ENCODE data around the gene C1orf56.

Gene C1orf56

GRCh38 chr1:151047591-151047924, at the start of gene C1orf56:
TSS of gene C1orf56 (plus strand) at chr1:151047751. CDS start at chr1:151047848, 97 bp downstream.
- peak; percentile 62 for DNase-seq

GRCh38 chr1:150997949-150998348, 49.6 kb upstream of the C1orf56 start:
- no peak for DNase-seq

GRCh38 chr1:150999051-150999674, 48.4 kb upstream of the C1orf56 start:
- peak; percentile 50 for DNase-seq

- no peak for DNase-seq
These were observed 47.6 kb upstream of the C1orf56 start for GRCh38 chr1:150999926-151000325.

GRCh38 chr1:151000408-151000807, 47.1 kb upstream of the C1orf56 start:
- DNase-seq: no peak

GRCh38 chr1:151001602-151002001, 45.9 kb upstream of the C1orf56 start:
- DNase-seq: no peak

- DNase-seq: no peak
These were observed 45.5 kb upstream of the C1orf56 start for GRCh38 chr1:151002051-151002450.

GRCh38 chr1:151002611-151003010, 44.9 kb upstream of the C1orf56 start:
- no peak for DNase-seq

- DNase-seq: no peak
These were observed 44.4 kb upstream of the C1orf56 start for GRCh38 chr1:151003180-151003579.

GRCh38 chr1:151005729-151006319, 41.7 kb upstream of the C1orf56 start:
- DNase-seq: no peak

- DNase-seq: peak; percentile 80
These were observed 41.1 kb upstream of the C1orf56 start, which contains the start of gene MINDY1 for GRCh38 chr1:151006327-151007052. TSS of gene MINDY1 (minus strand) at chr1:151006902. CDS start at chr1:151002617, 4,285 bp downstream.

GRCh38 chr1:151007853-151008243, 39.7 kb upstream of the C1orf56 start:
- no peak for DNase-seq

GRCh38 chr1:151008244-151009205, 39.0 kb upstream of the C1orf56 start, which contains the start of gene PRUNE1:
TSS of gene PRUNE1 (plus strand) at chr1:151008449. CDS start at chr1:151008633, 184 bp downstream.
- peak; percentile 95 for DNase-seq

- DNase-seq: peak; percentile 48
These were observed 38.4 kb upstream of the C1orf56 start for GRCh38 chr1:151009206-151009587.

- DNase-seq: no peak
These were observed 37.7 kb upstream of the C1orf56 start for GRCh38 chr1:151009674-151010345.

GRCh38 chr1:151010346-151010726, 37.2 kb upstream of the C1orf56 start:
- no peak for DNase-seq

- DNase-seq: no peak
These were observed 36.2 kb upstream of the C1orf56 start for GRCh38 chr1:151011154-151011850.

GRCh38 chr1:151012684-151013471, 34.7 kb upstream of the C1orf56 start:
- no peak for DNase-seq

GRCh38 chr1:151013518-151013917, 34.0 kb upstream of the C1orf56 start:
- no peak for DNase-seq

GRCh38 chr1:151024540-151025146, 22.9 kb upstream of the C1orf56 start:
- peak; percentile 55 for DNase-seq
